ENCODE data around the gene TMEM150C.
"Not testable (repeated sequence)": the region's sequence is repeated elsewhere in the genome, so short reads cannot be mapped to it uniquely, and the experiment has no call there.

The TMEM150C gene

DNA sequence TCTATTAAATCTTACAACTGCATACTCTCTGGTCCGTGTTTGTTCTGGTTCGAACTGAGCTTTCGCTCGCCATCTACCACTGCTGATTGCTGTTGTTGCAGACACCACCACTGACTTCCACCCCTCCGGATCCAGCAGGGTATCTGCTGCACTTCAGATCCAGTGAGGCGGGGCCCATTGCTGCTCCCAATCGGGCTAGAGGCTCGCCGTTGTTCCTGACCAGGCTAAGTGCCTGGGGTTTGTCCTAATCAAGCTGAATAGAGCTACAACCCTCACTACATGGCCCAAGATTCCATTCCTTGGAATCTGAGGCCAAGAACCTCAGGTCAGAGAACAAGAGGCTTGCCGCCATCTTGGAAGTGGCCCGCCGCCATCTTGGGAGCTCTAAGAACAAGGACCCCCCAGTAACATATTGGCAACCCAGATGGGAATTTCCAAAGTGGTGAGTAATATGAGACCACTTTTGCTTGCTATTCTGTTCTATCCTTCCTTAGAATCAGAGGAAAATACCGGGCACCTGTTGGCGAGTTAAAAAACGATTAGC is 88.1 kb downstream of the TMEM150C start:
- DNase-seq (ENCODE audit: low read depth) = no peak

DNA sequence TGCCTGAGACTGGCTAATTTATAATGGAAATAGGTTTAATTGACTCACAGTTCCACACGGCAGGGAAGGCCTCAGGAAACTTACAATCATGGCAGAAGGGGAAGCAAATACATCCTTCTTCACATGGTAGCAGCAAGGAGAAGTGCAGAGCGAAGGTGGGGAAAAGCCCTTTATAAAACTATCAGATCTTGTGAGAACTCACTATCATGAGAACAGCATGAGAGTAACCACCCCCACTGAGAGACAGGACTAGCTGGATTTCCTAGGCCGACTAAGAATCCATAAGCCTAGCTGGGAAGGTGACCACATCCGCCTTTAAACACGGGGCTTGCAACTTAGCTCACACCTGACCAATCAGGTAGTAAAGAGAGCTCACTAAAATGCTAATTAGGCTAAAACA is 88.7 kb downstream of the TMEM150C start:
- DNase-seq (ENCODE audit: low read depth) = not testable (repeated sequence)

DNA sequence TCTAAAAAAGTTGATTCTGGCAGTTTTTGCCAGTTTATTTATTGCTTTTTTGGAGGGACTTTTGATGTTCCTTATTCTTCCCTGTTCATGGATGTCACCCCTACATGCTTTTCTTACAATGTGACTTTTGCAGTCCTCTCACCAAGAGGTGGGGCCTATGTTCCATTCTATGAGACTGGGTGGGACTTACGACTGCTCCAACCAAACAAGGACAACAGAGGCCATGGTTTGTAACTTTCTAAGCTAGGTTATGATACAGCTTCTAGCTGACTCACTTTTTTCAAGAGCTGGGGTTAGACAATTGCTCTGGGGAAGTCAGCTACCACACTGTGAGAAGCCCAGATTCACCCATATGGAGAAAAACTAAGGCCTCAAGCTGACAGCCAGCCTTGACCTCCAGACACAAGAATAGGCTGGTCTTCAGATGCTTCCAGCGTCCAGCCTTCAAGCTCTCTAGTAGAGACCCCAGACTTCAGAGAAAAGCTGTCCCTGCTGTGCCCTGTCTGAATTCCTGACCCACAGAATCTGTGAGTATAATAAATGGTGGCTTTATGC is 91.9 kb downstream of the TMEM150C start:
- peak; percentile 14 for DNase-seq (ENCODE audit: low read depth)

DNA sequence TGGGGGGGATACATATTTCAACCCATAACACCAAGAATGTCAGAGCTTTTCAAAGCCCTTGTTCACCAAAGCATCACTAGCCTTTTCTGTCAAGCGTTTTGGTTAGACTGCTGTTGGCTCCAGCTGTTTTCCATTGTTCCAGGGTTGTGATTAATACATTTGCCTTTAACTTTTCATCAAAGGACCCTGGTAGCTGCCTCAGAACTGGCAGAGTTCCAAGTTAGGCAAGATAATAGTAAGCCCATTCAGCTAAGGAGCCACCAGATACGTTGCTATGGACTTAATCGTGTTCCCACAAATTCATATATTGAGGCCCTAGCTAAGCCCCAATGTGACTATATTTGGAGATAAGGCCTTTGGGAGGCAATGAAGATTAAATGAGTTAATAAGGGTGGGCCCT is 94.3 kb downstream of the TMEM150C start:
- DNase-seq (ENCODE audit: low read depth) = no peak

DNA sequence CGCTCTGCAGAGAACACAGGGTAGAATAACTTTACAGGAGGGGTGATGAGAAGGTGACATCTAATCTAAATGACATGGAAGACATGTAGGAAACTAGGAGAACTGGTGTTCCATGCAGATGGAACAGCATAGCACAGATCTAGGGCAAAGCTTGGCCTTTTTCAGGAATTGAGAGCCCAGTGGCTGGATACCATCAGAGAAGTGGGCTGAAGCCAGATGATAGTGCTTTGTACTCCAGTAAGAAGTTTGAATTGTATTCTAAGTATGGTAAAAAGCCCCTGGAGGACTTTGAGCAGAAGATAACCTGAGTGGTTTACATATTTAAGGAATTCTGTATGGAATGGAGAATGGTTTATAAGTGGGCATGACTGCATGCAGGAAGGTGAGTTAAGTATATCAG is 98.6 kb downstream of the TMEM150C start:
- no peak for DNase-seq (ENCODE audit: low read depth)

DNA sequence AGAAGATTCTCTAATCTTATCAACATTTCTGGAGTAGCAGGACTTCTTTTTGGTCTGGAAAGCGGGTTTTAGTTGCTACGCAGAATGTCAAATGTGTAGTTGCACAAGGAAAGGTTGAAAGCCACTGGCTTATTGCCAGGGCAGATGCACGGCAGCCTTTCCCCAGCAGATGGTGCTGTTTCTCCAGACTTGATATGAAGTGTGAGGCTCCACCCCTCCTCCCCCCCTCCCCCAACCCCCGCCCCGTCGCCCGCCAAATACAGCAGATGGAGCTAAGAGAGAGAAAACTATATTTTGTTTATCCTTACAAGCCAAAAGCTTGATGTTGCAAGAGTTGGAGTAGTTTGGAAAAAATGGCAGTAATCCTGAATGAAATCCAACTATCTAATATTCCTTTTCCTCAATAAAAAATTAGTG is 99.4 kb downstream of the TMEM150C start:
- DNase-seq (ENCODE audit: low read depth) = peak; percentile 65

DNA sequence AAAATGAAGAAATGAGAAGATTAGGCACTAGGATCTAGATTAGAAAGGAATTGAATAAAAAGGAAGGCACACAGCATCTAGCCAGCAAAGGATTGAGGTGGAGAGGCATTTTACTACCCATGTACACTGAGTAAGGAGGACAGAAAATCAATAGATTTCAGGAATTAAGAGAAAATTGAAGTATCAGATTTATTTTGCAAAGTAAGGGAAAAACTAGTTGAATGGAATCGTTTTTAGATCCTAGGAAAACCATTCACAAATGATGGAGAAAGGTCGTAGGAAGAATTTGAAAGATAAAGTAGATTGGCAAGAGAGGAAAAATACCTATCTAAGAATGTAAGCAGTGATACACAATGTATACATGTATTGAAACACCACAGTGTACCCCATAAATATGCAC is 100.1 kb downstream of the TMEM150C start:
- DNase-seq (ENCODE audit: low read depth) = no peak

DNA sequence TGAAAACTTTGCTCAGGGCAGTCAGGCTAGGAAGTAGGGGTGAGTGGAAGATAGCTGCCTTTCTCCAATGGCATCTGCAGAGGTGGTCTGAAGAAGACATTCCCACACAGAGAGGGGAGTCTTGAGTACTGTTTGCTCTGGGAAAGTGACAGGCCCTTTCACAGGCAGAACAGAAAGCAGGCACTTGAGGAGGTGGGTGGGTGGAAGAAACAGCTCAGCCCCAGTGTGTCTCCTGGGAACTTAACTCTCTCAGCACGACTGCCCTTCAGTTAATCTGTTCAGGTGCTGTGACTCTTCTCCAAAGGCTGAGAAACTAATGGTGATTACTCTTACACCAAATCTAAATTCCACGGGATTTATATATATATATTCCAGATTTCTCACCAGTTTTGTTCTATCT is 103.1 kb downstream of the TMEM150C start:
- no peak for DNase-seq (ENCODE audit: low read depth)

DNA sequence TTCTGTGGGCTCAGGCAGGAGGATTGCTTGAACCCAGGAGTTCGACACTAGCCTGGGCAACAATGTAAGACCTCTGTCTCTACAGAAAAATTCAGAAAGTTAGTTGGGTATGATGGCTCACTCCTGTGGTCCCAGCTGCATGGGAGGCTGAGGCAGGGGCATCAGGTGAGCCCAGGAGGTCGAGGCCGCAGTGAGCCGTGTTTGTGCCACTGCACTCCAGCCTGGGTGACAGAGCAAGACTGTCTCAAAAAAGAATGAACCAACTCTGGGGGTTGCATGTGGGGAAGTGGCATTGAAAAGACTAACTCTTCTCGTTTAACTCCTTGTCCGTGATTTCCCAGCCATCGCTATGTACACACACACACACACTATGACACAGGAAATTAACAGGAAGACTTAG is 104.5 kb downstream of the TMEM150C start:
- no peak for DNase-seq (ENCODE audit: low read depth)

DNA sequence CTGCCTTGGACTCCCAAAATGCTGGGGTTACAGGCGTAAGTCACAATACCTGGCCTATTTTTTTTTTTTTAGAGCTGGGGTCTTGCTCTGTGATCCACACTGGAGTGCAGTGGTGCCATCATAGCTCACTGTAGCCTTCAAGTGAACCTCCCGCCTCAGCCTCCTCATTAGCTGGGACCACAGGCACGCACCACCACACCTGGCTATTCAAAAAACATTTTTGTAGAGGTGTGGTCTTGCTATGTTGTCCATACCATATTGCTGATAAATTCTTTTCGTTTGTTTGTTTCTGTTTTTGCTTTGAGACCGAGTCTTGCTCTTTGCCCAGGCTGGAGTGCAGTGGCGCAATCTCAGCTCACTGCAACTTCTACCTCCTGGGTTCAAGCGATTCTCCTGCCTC is 109.8 kb downstream of the TMEM150C start:
- DNase-seq (ENCODE audit: low read depth) = no peak

DNA sequence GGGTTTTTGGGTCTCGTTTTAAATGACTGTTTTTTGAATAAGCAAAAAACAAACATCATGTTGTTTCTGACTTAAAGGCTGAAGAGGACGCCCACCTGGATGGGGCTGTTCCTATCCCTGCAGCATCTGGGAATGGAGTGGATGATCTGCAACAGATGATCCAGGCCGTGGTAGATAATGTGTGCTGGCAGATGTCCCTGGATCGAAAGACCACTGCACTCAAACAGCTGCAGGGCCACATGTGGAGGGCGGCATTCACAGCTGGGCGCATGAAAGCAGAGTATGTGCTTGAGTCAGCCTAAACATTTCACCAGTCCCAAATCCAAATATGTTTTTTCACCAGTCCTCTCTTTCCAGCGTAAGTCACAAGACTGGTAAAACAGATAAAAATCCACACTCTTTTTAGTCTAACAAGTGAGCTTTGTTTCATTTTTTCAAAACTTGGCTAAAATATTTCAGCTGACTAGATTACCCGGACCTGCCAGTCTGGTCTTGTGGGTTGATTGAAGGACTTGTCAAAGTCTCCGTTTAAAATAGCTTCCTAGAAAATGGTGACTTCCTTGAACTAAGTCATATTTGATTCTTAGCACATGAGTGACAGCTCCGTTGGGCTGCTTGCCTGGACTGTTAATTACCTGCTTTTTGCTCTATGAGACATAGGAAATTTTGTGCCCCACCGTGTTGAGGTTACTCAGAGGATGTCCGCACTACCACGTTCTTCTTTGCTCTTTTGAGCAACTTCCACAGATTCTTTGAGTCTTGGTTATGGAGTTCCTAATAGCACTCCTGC is 110.6 kb downstream of the TMEM150C start:
- no peak for DNase-seq (ENCODE audit: low read depth)

DNA sequence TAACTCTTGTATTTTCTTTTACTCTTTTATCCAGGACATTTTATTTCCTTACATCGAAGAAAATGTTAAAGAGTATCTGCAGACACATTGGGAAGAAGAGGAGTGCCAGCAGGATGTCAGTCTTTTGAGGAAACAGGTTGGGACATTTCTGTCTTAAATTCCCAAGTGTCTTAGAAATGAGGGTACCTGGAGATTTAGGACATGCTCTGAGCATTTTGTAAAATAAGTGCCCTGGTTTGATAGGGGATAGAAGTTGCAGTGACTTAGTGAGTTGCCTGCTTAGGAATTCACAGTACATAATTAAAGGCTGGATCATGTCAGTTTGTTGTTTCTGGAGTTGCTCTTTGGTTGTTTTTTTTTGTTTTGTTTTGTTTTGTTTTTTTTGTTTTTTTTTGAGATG is 113.9 kb downstream of the TMEM150C start:
- DNase-seq (ENCODE audit: low read depth) = no peak

DNA sequence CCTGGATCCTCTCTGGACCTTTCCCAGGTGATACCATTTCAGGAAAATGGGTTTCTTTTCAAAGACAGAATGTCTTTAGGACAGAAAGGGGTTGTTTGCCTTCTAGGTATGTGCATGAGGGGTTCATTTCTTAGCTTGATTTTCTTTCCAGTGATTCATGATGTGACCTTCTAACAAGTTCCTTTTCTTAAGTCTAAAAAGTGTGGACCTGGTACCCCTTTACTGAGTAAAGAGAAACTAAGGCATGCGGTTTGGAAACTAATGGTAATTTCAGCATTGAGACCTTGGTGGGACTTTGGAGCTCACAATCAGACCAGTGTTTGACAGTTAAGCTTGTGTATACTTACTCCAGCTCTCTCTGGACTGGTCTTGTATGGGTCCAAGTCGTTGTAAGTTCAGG is 122.7 kb downstream of the TMEM150C start:
- DNase-seq (ENCODE audit: low read depth) = no peak

DNA sequence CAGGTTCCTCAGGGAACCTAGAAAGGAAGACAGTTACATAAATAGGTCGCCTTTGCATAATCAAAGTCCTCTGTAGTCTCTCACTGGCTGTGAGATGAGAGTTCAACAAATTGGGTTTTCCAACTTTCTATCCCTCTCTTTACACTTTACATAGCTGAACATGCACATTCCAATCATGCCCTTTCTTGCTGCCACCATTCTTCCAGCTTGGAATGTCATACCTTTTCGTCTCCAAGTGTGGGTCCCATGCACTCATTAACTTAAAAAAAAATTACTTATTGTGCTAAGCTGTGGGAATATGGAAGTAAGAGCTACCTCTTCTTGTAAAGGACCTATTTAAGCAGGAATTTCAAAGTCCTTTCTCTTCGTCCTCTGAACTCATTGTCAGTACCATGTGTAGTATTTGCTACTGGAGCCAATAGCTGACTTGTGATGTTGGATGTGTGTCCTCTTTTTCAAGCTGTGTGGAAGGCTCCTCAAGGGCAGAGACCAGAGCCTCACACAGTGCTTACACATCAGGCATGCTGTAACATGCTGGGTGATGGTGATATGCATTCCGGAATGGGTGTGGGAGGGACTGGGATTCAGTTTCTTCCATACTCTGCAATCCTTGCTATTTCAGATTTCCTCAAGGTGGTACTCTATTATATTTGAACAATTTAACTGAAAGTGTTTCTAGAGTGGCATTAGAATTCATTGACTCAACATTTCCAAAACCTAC is 124.3 kb downstream of the TMEM150C start:
- DNase-seq (ENCODE audit: low read depth) = no peak

DNA sequence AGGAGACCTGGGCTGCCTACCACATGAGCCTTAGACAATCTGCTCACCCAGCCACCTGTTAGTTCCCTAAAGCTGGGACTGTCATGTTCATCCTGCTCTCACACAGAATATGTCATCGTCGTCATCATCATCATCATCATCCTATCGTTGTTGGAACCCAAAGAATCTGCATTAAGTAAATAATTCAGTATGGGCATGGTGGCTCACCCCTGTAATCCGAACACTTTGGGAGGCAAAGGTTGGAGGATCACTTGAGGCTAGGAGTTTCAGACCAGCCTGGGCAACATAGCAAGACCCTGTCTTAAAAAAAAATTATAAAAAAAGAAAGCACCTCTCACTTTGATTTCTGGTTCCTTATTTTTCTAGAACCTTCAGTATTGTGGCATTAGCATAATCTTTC is 125.0 kb downstream of the TMEM150C start:
- DNase-seq (ENCODE audit: low read depth) = no peak

DNA sequence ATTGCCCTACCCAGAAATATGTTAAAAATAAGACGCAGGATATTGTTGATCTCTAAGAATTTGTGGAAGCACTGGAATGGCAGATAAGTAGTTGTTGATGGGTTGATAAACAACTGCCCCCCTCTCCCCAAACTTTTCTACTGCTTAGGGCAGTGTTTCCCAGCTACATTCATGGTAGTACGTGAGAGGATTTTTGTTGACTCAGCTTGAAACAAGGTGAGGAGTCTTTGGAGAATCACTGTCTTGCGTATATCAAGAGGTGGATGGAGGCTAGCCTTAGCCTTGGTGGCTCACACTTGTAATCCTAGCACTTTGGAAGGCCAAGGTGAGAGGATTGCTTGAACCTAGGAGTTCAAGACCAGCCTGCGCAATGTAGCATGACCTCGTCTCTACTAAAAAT is 125.7 kb downstream of the TMEM150C start:
- DNase-seq (ENCODE audit: low read depth) = no peak

DNA sequence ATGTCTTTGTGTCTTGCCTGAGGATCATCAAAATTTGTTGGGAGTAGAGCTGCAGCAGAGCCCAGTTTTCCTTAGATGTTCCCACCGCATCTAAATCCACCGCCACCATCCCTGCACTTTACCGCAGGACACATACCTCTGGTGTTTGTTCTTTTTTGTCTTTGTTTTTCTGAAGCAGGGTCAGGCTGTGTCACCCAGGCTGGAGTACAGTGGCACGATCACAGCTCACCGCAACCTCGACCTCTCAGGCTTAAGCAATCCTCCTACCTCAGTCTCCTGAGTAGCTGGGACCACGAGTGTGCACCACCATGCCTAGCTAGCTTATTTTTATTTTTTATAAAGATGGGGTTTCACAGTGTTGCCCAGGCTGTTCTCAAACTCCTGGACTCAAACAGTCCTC is 126.8 kb downstream of the TMEM150C start:
- DNase-seq (ENCODE audit: low read depth) = no peak

DNA sequence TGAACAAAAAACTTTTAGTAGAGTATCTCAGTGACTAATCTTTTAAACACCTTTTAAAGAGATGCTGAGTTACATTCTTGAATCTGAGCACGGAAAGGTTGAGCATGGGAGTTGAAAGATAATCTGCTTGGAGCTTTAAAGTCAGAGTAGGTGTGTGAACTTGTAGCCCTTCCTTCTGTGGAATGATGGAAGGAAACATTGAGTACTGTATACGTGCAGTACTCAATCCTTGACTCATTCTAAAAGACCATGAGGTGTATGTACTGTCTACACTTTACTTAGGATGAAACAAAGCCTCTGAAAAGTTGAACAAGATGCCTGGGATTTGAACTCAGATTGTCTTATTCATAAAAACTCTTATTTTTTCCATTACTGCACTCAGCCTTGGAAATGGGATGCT is 128.0 kb downstream of the TMEM150C start:
- DNase-seq (ENCODE audit: low read depth) = no peak

Measured in HS-5 (cell line).